ENCODE results near the gene FBXL19.

FBXL19 gene

GRCh38 chr16:30923554-30924075, at the start of gene FBXL19:
FBXL19 (plus strand) TSS chr16:30923572; CDS start chr16:30925755, 2,183 bp downstream.
- TF ChIP-seq CTCF (IDR thresholded peaks at IDR 0.05; ENCODE audit: insufficient read depth, missing control alignments): no peak
- no peak for DNase-seq (ENCODE audit: insufficient read length, low spot score)
- no peak for FAIRE-seq

- no peak for DNase-seq (ENCODE audit: insufficient read length, low spot score)
- no peak for TF ChIP-seq CTCF (IDR thresholded peaks at IDR 0.05; ENCODE audit: insufficient read depth, missing control alignments)
- no peak for FAIRE-seq
Observed at GRCh38 chr16:30874244-30874820, 49.0 kb upstream of the FBXL19 start.

- no peak for TF ChIP-seq CTCF (IDR thresholded peaks at IDR 0.05; ENCODE audit: insufficient read depth, missing control alignments)
- DNase-seq (ENCODE audit: insufficient read length, low spot score) (peak; percentile 73), FAIRE-seq (no peak)
Observed at GRCh38 chr16:30874821-30875717, 48.3 kb upstream of the FBXL19 start.

- DNase-seq (ENCODE audit: insufficient read length, low spot score) (no peak), FAIRE-seq (no peak)
- TF ChIP-seq CTCF (IDR thresholded peaks at IDR 0.05; ENCODE audit: insufficient read depth, missing control alignments): no peak
Observed at GRCh38 chr16:30875871-30876801, 47.2 kb upstream of the FBXL19 start.

- no peak for FAIRE-seq
- TF ChIP-seq CTCF (IDR thresholded peaks at IDR 0.05; ENCODE audit: insufficient read depth, missing control alignments): no peak
- DNase-seq (ENCODE audit: insufficient read length, low spot score): no peak
Observed at GRCh38 chr16:30876867-30877266, 46.5 kb upstream of the FBXL19 start.

GRCh38 chr16:30882429-30883310, 40.7 kb upstream of the FBXL19 start:
- TF ChIP-seq CTCF (IDR thresholded peaks at IDR 0.05; ENCODE audit: insufficient read depth, missing control alignments): no peak
- DNase-seq (ENCODE audit: insufficient read length, low spot score): no peak
- FAIRE-seq: no peak
